ENCODE results near the gene CDHR4.
"Not testable (repeated sequence)": the region's sequence is repeated elsewhere in the genome, so short reads cannot be mapped to it uniquely, and the experiment has no call there.

The CDHR4 gene

GRCh38 chr3:49780080-49780974 is 19.3 kb downstream of the CDHR4 start:
- no peak for DNase-seq (ENCODE audit: low read depth)

- no peak for DNase-seq (ENCODE audit: low read depth)
Observed at GRCh38 chr3:49779358-49780079, 20.2 kb downstream of the CDHR4 start.

GRCh38 chr3:49776101-49776500 is 23.6 kb downstream of the CDHR4 start:
- not testable (repeated sequence) for DNase-seq (ENCODE audit: low read depth)

- no peak for DNase-seq (ENCODE audit: low read depth)
Observed at GRCh38 chr3:49775538-49775937, 24.1 kb downstream of the CDHR4 start.

GRCh38 chr3:49772703-49773102 is 27.0 kb downstream of the CDHR4 start:
- DNase-seq (ENCODE audit: low read depth): no peak

- no peak for DNase-seq (ENCODE audit: low read depth)
Observed at GRCh38 chr3:49771340-49771938, 28.2 kb downstream of the CDHR4 start.

- DNase-seq (ENCODE audit: low read depth): no peak
Observed at GRCh38 chr3:49769926-49770325, 29.7 kb downstream of the CDHR4 start.

GRCh38 chr3:49769286-49769915 is 30.3 kb downstream of the CDHR4 start:
- DNase-seq (ENCODE audit: low read depth): no peak

- DNase-seq (ENCODE audit: low read depth): no peak
Observed at GRCh38 chr3:49763981-49764380, 35.7 kb downstream of the CDHR4 start.

GRCh38 chr3:49761661-49762060 is 38.0 kb downstream of the CDHR4 start:
- no peak for DNase-seq (ENCODE audit: low read depth)

GRCh38 chr3:49759226-49759625 is 40.4 kb downstream of the CDHR4 start:
- DNase-seq (ENCODE audit: low read depth): no peak

GRCh38 chr3:49757197-49757596 is 42.5 kb downstream of the CDHR4 start:
- DNase-seq (ENCODE audit: low read depth): no peak

GRCh38 chr3:49756036-49756435 is 43.6 kb downstream of the CDHR4 start:
- no peak for DNase-seq (ENCODE audit: low read depth)

GRCh38 chr3:49754536-49754935 is 45.1 kb downstream of the CDHR4 start:
- no peak for DNase-seq (ENCODE audit: low read depth)

- DNase-seq (ENCODE audit: low read depth): no peak
Observed at GRCh38 chr3:49751501-49751900, 48.2 kb downstream of the CDHR4 start.

- no peak for DNase-seq (ENCODE audit: low read depth)
Observed at GRCh38 chr3:49750056-49750455, 49.6 kb downstream of the CDHR4 start.

- not testable (repeated sequence) for DNase-seq (ENCODE audit: low read depth)
Observed at GRCh38 chr3:49748874-49749273, 50.8 kb downstream of the CDHR4 start.

- no peak for DNase-seq (ENCODE audit: low read depth)
Observed at GRCh38 chr3:49747792-49748480, 51.7 kb downstream of the CDHR4 start.

GRCh38 chr3:49745986-49746385 is 53.7 kb downstream of the CDHR4 start:
- DNase-seq (ENCODE audit: low read depth): no peak

Measured in HS-5 (cell line).